Glomerular endothelial cell (primary cell): ENCODE measurements around the gene TCEAL8. TPM values are rescaled to one million over a fixed set of nuclear protein-coding genes. Genes with fewer than 3 reads are reported as not detected.
"Not testable (repeated sequence)": the region's sequence is repeated elsewhere in the genome, so short reads cannot be mapped to it uniquely, and the experiment has no call there.

ENCODE experiments used
- DNase-seq: peaks from one replicate; pipeline ENCODE4 v3.0.0-alpha.2; 2011; ENCODE audit warnings: low read depth, low spot score; ENCODE audit errors: extremely low read depth
- total RNA-seq: library from RNA; depleted of rRNA; stranded (reverse); fragments of >200 nt; gene quantifications from 2 replicates; pipeline ENCODE4 v1.2.3, GENCODE V29; 2015

TCEAL8 gene
- 85.0 and 86.9 TPM in 2 replicates for total RNA-seq

GRCh38 chrX:103254921-103255493 lies at the start of gene TCEAL8:
TSS of gene TCEAL8 (minus strand) at chrX:103255155. CDS start at chrX:103253979, 1,176 bp downstream.
- DNase-seq = peak; percentile 20

DNA sequence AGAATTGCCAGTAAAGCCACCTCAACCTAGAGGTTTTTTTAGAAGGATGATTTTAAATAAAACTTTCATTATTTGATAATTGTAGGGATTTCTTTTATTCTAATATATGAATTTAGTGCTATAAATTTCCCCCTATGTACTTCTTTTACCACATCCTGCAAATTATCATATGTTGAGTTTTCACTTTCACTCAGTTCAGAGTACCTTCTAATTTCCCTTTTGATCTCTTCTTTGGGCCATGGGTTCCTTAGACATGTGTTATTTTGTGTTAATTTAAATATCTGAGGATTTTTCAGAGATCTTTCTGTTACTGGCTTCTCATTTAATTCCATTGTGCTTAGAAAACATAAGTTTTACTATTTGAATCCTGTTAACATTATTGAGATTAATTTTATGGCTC lies 49.8 kb upstream of the TCEAL8 start:
- DNase-seq = no peak

DNA sequence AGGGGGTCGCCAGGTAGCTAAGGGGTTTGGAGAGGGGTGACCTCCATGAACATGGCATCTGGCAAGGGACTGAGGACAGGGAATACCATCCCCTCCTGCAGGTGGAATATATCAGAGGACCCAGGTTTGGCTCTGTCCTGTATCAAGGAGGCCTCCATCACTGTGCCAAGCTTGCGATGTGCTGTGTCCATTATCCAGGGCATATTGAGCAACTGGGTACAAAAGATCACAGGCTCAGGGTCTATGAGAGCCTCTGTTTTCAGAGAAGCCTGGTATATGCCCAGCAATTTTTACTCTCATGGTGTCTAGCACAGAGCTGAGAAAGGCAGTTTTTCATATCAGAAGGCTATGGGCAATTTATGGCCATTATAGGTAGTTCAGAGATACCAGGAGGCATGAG lies 38.2 kb upstream of the TCEAL8 start:
- DNase-seq = no peak

- no peak for DNase-seq
Observed at GRCh38 chrX:103279624-103280023, 24.7 kb upstream of the TCEAL8 start.

- DNase-seq = no peak
Observed at GRCh38 chrX:103276581-103277002, 21.6 kb upstream of the TCEAL8 start, which contains the start of gene TCEAL5. TSS of gene TCEAL5 (minus strand) at chrX:103276750. CDS start at chrX:103274563, 2,187 bp downstream.

- no peak for DNase-seq
Observed at GRCh38 chrX:103275947-103276567, 21.1 kb upstream of the TCEAL8 start.

GRCh38 chrX:103274284-103274683 lies 19.3 kb upstream of the TCEAL8 start:
- no peak for DNase-seq

DNA sequence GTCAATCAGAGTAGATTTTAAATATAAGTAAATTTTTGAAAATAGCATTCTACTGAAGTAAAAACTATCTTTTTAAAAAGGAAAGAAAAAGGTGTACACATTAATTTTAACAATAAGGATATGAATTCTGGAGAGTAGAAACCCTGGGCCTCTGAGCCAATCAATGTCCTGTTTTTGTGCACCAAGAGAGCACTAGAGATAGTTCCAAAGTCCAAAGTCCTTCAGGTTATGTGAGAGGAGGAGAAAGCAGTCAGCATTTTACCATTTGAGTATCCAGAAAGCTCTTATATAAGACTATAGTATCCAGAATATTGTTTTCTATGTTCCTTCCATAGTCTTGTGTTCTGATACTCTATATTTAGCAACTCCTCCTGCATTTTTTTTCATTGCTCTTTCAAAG lies 3.3 kb upstream of the TCEAL8 start:
- no peak for DNase-seq

DNA sequence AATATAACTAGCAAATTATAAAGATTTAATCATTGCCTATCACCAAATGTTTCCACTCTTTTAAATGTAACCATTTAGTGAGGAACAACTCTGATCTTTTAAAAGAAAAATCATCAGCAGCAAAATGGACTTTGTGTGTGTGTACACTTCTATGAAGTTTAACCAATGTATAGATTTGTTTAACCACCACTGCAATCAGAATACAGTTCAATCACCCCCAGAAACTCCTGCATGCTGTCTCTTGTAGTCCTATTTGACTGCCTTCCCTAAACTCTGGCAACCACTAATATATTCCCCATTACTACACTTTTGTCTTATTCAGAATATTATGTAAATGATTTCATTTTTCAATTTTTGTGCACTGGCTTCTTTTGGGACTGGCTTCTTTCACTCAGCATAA lies 1.7 kb upstream of the TCEAL8 start:
- no peak for DNase-seq

DNA sequence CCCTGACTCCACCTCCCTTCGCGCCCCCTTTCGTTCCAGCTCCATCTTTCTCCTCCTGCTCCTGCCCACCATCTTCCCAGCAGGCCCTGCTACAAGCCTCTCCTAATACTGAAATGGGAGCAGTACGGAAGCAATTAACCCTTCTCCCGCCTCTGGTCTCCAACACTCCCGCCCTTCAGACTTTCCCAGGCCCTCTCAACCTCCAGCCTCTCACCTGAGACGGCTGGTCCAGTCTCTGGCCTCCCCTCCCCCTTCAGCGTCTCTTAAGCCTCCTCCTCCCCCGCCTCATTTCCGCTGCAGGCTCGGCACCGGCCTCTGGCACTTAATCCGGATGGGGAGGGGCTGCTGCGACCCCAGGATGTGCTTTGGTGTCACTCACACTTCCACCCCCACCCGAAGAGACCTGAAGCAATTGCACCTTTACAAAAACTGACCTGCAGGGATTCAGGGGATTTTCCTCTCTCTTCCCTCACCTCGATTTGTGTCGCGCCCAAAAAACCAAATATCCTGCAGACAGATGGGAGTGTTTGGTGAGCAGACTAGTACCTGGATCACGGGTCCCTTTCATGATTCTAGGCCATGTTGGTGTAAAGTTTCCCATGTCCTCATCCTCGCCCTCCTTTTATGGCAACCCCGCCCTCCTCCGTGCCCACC lies 657 bp downstream of the TCEAL8 start:
- no peak for DNase-seq

DNA sequence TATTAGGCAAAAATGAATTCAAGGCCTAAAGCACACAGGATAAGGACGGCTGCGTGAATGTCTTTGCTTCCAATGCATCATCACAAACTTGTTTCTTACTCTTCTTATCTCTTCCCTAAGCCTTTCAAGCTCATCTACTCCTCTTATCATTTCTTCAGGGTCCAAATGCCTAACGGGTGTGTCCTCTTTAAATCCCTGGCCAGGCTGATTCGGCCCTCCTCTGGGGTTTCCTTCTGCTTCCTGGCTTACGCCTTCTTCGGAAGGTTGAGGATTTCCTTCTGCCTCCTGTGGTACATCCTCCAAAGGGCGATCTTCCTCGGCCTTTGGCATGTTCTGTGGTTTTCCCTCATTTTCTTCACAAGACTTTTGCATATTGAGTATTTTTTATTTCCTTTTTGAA lies 1.3 kb downstream of the TCEAL8 start:
- DNase-seq = no peak

DNA sequence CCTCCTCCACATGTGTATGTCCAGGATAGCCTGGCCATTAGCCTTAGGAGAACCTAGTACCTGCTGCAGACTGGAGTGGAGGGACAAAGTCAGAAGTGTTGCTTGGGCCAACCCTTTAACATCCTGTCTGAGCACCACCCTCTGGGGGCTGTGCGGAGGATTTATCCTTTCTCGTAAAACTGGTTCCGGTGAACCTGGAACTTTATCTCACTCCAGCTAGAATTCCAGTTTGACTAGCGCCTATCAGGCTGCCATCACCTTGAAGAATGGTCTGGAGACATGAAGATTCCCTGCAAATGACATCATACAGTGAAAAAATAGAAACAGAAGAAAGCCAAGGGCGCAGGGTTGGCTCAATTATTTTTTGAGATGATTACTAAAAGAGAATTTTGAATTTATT lies 4.0 kb downstream of the TCEAL8 start:
- DNase-seq = no peak

GRCh38 chrX:103249805-103250204 lies 5.2 kb downstream of the TCEAL8 start:
- no peak for DNase-seq

GRCh38 chrX:103248553-103248952 lies 6.4 kb downstream of the TCEAL8 start:
- no peak for DNase-seq

- no peak for DNase-seq
Observed at GRCh38 chrX:103240155-103240554, 14.8 kb downstream of the TCEAL8 start.

GRCh38 chrX:103236296-103236695 lies 18.7 kb downstream of the TCEAL8 start:
- DNase-seq = no peak

- DNase-seq = not testable (repeated sequence)
Observed at GRCh38 chrX:103235608-103236007, 19.3 kb downstream of the TCEAL8 start.

- no peak for DNase-seq
Observed at GRCh38 chrX:103234869-103235268, 20.1 kb downstream of the TCEAL8 start.

DNA sequence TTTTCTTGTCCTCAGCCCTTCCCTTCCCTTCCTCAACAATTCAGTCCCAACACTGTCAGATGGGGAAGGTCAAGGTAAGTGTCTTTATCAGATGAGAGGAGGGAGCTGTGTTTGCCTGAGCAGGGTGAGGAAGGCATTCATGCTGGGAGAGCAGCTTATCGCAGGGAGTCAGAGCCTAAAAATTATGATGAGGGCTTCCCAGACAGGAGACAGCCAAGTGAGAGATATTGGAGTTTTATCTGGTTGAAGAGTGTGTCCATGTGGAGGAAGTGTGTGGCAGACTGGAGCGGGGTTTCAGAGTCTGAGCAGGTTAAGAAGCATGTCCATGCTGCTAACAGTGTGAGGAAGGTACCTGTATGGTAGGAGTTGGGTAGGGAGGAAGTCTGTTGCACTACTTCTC lies 21.7 kb downstream of the TCEAL8 start:
- no peak for DNase-seq

DNA sequence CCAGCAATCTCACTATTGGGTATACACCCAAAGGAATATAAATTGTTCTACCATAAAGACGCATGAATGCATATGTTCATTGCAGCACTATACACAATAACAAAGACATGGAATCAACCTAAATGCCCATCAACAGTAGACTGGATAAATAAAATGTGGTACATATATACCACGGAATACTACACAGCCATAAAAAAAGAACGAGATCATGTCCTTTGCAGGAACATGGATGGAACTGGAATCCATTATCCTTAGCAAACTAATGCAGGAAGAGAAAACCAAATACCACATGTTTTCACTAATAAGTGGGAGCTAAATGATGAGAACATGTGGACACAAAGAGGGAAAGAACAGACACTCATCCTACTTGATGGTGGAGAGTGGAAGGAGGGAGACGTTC lies 29.0 kb downstream of the TCEAL8 start:
- not testable (repeated sequence) for DNase-seq

GRCh38 chrX:103220511-103221323 lies 34.2 kb downstream of the TCEAL8 start:
- no peak for DNase-seq
